ENCODE results near the gene CNGA1. TPM values are rescaled to one million over a fixed set of nuclear protein-coding genes. Genes with fewer than 3 reads are reported as not detected.
"Not testable (repeated sequence)": the region's sequence is repeated elsewhere in the genome, so short reads cannot be mapped to it uniquely, and the experiment has no call there.

The CNGA1 gene
- total RNA-seq, 1 donor from 2014 or later = 3.9 TPM

DNA sequence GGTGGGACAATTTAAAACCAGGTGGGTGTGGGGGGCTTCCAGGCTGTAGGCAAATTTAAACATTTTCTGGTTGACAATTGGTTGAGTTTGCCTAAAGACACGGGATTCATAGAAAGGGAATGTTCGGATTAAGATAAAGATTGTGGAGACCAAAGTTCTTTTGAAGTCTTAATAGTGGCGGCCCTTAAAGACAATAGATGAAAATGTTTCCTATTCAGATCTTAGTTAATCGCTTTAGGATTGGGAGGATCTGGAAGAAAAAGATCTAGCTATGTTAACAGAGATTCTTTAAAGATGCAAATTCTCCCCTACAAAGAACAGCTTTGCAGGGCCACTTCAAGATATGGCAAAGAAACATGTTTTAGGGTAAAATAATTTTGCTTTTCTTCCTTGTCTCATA is 4.8 kb downstream of the CNGA1 start:
- peaks cover 21% of the 10 kb centered on the region for H3K36me3 Mint-ChIP-seq
- peaks cover 32% of the 10 kb centered on the region for H3K9me3 Mint-ChIP-seq
- TF ChIP-seq CTCF (IDR thresholded peaks at IDR 0.05; ENCODE audit: unreplicated experiment) = no peak
- no peak for DNase-seq (ENCODE audit: low spot score in 2 of 2, unreplicated experiment in 2 of 2)
- no peak overlapping the region for H3K4me3 Mint-ChIP-seq
- H3K4me1 Mint-ChIP-seq = peaks cover 8% of the 10 kb centered on the region
- H3K27me3 Mint-ChIP-seq (ENCODE audit: low read depth) = no peaks in the 10 kb centered on the region
- no peak overlapping the region for H3K27ac Mint-ChIP-seq

DNA sequence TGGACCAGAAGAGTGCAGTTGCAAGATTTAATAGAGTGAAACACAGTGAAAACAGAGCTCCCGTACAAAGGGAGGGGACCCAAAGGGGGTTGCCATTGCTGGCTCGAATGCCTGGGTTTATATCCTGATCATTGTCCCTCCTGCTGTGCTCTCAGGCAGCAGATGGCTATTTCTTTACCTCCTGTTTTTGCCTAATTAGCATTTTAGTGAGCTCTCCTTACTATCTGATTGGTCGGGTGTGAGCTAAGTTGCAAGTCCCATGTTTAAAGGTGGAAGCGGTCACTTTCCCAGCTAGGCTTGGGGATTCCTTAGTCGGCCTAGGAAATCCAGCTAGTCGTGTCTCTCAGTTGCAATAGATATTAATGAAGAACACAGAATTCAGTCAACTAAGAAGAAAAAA is 5.6 kb downstream of the CNGA1 start:
- not testable (repeated sequence) for H3K4me3 Mint-ChIP-seq; H3K27ac Mint-ChIP-seq; DNase-seq (ENCODE audit: low spot score in 2 of 2, unreplicated experiment in 2 of 2); H3K4me1 Mint-ChIP-seq; H3K27me3 Mint-ChIP-seq (ENCODE audit: low read depth)
- H3K9me3 Mint-ChIP-seq = peaks cover 35% of the 10 kb centered on the region
- H3K36me3 Mint-ChIP-seq = peaks cover 25% of the 10 kb centered on the region

DNA sequence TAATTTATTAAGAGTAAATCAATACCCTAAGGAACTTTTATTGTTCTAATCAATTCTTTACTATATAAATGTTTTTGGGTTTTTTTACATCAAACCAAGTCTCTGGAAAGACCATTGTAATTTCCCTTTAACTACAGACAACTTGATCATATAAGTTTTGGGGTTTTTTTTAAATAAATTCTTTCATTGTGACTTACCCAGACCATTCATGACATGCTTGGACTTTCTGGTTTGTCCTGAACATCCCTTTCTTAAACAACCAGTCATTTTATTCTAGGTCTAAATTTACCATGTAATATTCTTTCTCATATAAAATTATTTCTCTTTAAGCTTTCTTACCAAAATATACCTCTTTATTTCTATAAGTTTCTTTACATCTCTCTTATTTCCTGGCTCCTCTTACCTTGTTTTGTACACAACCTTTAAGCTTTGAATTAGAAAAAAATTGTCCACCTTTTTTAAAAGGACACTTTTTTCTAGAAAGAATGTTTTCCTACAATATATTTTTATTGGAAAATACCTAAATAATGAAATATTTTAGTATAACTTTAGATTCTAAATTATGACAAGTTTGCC is 8.4 kb downstream of the CNGA1 start:
- H3K36me3 Mint-ChIP-seq = peaks cover 37% of the 10 kb centered on the region
- H3K4me1 Mint-ChIP-seq = no peaks in the 10 kb centered on the region
- peaks cover 41% of the 10 kb centered on the region for H3K9me3 Mint-ChIP-seq
- no peak for DNase-seq (ENCODE audit: low spot score in 2 of 2, unreplicated experiment in 2 of 2)
- H3K27ac Mint-ChIP-seq = no peak overlapping the region
- no peaks in the 10 kb centered on the region for H3K27me3 Mint-ChIP-seq (ENCODE audit: low read depth)
- no peak overlapping the region for H3K4me3 Mint-ChIP-seq
- TF ChIP-seq CTCF (IDR thresholded peaks at IDR 0.05; ENCODE audit: unreplicated experiment) = no peak

GRCh38 chr4:48005781-48006180 is 10.7 kb downstream of the CNGA1 start:
- Mint-ChIP-seq H3K9me3 (peaks cover 42% of the 10 kb centered on the region), H3K36me3 (peaks cover 32% of the 10 kb centered on the region), H3K27ac (no peak overlapping the region), H3K4me1 (no peaks in the 10 kb centered on the region), H3K4me3 (no peak overlapping the region), H3K27me3 (ENCODE audit: low read depth) (no peaks in the 10 kb centered on the region)
- DNase-seq (ENCODE audit: low spot score in 2 of 2, unreplicated experiment in 2 of 2) = no peak
- no peak for TF ChIP-seq CTCF (IDR thresholded peaks at IDR 0.05; ENCODE audit: unreplicated experiment)

GRCh38 chr4:48003568-48003967 is 12.9 kb downstream of the CNGA1 start:
- H3K4me3 Mint-ChIP-seq; H3K4me1 Mint-ChIP-seq; DNase-seq (ENCODE audit: low spot score in 2 of 2, unreplicated experiment in 2 of 2); H3K27ac Mint-ChIP-seq; H3K27me3 Mint-ChIP-seq (ENCODE audit: low read depth): not testable (repeated sequence)
- peaks cover 30% of the 10 kb centered on the region for H3K36me3 Mint-ChIP-seq
- H3K9me3 Mint-ChIP-seq = peaks cover 41% of the 10 kb centered on the region

GRCh38 chr4:48002267-48002666 is 14.2 kb downstream of the CNGA1 start:
- H3K36me3 Mint-ChIP-seq = peaks cover 37% of the 10 kb centered on the region
- TF ChIP-seq CTCF (IDR thresholded peaks at IDR 0.05; ENCODE audit: unreplicated experiment) = no peak
- DNase-seq (ENCODE audit: low spot score in 2 of 2, unreplicated experiment in 2 of 2) = no peak
- peaks cover 47% of the 10 kb centered on the region for H3K9me3 Mint-ChIP-seq
- H3K4me1 Mint-ChIP-seq = no peaks in the 10 kb centered on the region
- no peak overlapping the region for H3K4me3 Mint-ChIP-seq
- H3K27me3 Mint-ChIP-seq (ENCODE audit: low read depth) = no peaks in the 10 kb centered on the region
- H3K27ac Mint-ChIP-seq = no peak overlapping the region

- no peaks in the 10 kb centered on the region for H3K27me3 Mint-ChIP-seq (ENCODE audit: low read depth)
- TF ChIP-seq CTCF (IDR thresholded peaks at IDR 0.05; ENCODE audit: unreplicated experiment) = no peak
- no peak overlapping the region for H3K4me3 Mint-ChIP-seq
- no peak overlapping the region for H3K27ac Mint-ChIP-seq
- no peak for DNase-seq (ENCODE audit: low spot score in 2 of 2, unreplicated experiment in 2 of 2)
- H3K36me3 Mint-ChIP-seq = peaks cover 23% of the 10 kb centered on the region
- H3K9me3 Mint-ChIP-seq = peaks cover 67% of the 10 kb centered on the region
- no peaks in the 10 kb centered on the region for H3K4me1 Mint-ChIP-seq
Measured at GRCh38 chr4:47996021-47996420, 20.5 kb downstream of the CNGA1 start.

DNA sequence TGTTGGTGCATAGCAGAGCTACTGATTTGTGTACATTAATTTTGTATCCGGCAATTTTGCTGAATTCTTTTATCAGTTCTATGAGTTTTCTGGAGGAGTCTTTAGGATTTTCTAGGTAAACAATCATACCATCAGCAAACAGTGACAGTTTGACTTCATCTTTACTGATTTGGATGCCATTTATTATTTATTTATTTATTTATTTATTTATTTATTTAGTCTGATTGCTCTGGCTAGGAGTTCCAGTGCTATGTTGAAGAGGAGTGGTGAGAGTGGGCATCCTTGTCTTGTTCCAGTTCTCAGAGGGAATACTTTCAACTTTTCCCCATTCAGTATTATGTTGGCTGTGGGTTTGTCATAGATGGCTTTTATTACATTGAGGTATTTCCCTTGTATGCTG is 24.0 kb downstream of the CNGA1 start:
- H3K36me3 Mint-ChIP-seq = peaks cover 16% of the 10 kb centered on the region
- not testable (repeated sequence) for H3K4me3 Mint-ChIP-seq; H3K27me3 Mint-ChIP-seq (ENCODE audit: low read depth); H3K27ac Mint-ChIP-seq; DNase-seq (ENCODE audit: low spot score in 2 of 2, unreplicated experiment in 2 of 2); H3K4me1 Mint-ChIP-seq
- peaks cover 69% of the 10 kb centered on the region for H3K9me3 Mint-ChIP-seq
